ENCODE measurements around the gene GRK5. TPM values are rescaled to one million over a fixed set of nuclear protein-coding genes. Genes with fewer than 3 reads are reported as not detected.

Gene GRK5
- total RNA-seq, 1 experiment from 2014 or later = 4.8 TPM

- POLR2A ChIA-PET (ENCODE audit: unreplicated experiment) = no interaction called here
These were observed 253.2 kb downstream of the GRK5 start for GRCh38 chr10:119460369-119461195.

DNA sequence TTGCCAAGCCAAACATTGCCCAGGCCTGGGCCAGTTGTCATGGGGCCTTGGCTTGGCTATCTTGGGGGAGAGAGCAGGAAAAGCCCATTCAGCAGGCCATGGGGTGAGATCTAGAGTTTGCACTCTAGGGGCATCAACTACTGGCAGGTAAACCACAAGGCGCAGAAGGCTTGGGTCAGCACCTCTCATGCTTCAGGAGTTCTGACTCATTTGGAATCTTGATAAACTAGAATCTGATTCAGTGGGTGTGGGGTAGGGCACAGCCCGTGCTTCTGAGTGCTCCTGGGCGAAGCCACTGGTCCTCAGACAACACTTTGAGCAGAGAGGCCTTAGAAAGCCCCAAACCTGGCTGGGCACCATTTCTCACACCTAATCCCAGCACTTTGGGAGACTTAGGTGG is 254.0 kb downstream of the GRK5 start:
- peak overlapping the region; percentile 13; the same call in 1 of the 2 replicates for H3K4me3 ChIP-seq

More at GRCh38 chr10:119460369-119461195, 253.2 kb downstream of the GRK5 start:
- Histone ChIP-seq H3K36me3 (ENCODE audit: low read depth) (no peaks in the 10 kb centered on the region), H3K4me1 (replicated peaks; ENCODE audit: insufficient read depth) (peaks cover 35% of the 10 kb centered on the region), H3K9me2 (ENCODE audit: insufficient read depth) (no peaks in the 10 kb centered on the region), H3K4me3 (no peak overlapping the region), H2AFZ (no peak overlapping the region), H3K4me2 (peak overlapping the region; percentile 63), H4K20me1 (ENCODE audit: insufficient read depth) (no peaks in the 10 kb centered on the region), H3K27ac (peak overlapping the region; percentile 90), H3K79me2 (ENCODE audit: low read depth) (no peaks in the 10 kb centered on the region), H3K9me3 (ENCODE audit: insufficient read depth, low read depth) (no peaks in the 10 kb centered on the region; the same call in 1 of the 2 replicates), H3K27me3 (ENCODE audit: insufficient read depth, low read depth) (no peaks in the 10 kb centered on the region), H3F3A (ENCODE audit: insufficient read depth, low read depth) (peaks cover 14% of the 10 kb centered on the region)
- intact Hi-C loops (cut with micrococcal nuclease; ENCODE audit: unreplicated experiment) = loop anchor here (1.0 to 5.0 kb wide), 3 partner anchors 10 to 189 kb away; no protein-coding TSS in a partner anchor
- CTCF ChIA-PET = interaction anchor here (0.5 kb wide), 1 partner anchor 252 kb away, joined by 5 read pairs; no protein-coding TSS in a partner anchor
- no peak for TF ChIP-seq EZH2 (IDR thresholded peaks at IDR 0.05; ENCODE audit: low read depth)
- no peak for TF ChIP-seq CTCF (conservative IDR thresholded peaks at IDR 0.05)
- DNase-seq = no peak
- no TSS peak for BruUV-seq (replicated peaks)

DNA sequence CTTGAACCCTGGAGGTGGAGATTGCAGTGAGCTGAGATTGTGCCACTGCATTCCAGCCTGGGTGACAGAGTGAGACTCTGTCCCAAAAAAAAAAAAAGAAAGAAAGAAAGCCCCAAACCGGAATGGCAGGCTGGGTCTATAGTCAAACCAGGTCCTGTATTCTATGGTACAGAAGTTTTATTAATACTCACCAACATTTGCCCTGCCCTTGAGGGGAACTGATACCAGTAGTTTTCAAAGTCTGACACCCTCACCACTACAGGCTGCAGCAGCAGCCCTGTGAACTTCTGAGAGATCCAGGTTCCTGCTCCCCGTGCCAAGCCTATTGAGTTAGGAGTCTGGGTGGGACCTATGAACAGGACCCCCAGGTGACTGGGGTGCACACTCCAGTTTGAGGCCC is 254.6 kb downstream of the GRK5 start:
- Histone ChIP-seq H3K36me3 (ENCODE audit: low read depth) (no peaks in the 10 kb centered on the region), H3K4me1 (replicated peaks; ENCODE audit: insufficient read depth) (peaks cover 45% of the 10 kb centered on the region), H3K4me2 (peak overlapping the region; percentile 63), H3F3A (ENCODE audit: insufficient read depth, low read depth) (peaks cover 14% of the 10 kb centered on the region), H3K9me3 (ENCODE audit: insufficient read depth, low read depth) (no peaks in the 10 kb centered on the region; the same call in 1 of the 2 replicates), H2AFZ (no peak overlapping the region), H3K27ac (peak overlapping the region; percentile 90), H4K20me1 (ENCODE audit: insufficient read depth) (no peaks in the 10 kb centered on the region), H3K4me3 (peak overlapping the region; percentile 13; the same call in 1 of the 2 replicates), H3K9me2 (ENCODE audit: insufficient read depth) (no peaks in the 10 kb centered on the region), H3K79me2 (ENCODE audit: low read depth) (no peaks in the 10 kb centered on the region), H3K27me3 (ENCODE audit: insufficient read depth, low read depth) (no peaks in the 10 kb centered on the region)
- BruUV-seq (replicated peaks) = no TSS peak
- intact Hi-C loops (cut with micrococcal nuclease; ENCODE audit: unreplicated experiment) = loop anchor here (1.0 to 5.0 kb wide), 3 partner anchors 12 to 191 kb away; no protein-coding TSS in a partner anchor
- TF ChIP-seq EZH2 (IDR thresholded peaks at IDR 0.05; ENCODE audit: low read depth) = no peak
- no peak for TF ChIP-seq CTCF (conservative IDR thresholded peaks at IDR 0.05)
- peak; percentile 41 to 58 for DNase-seq
- CTCF ChIA-PET = no interaction called here
- POLR2A ChIA-PET (ENCODE audit: unreplicated experiment) = no interaction called here

More for the DNA sequence above, 254.0 kb downstream of the GRK5 start:
- H3K4me2 ChIP-seq = peak overlapping the region; percentile 63
- peaks cover 41% of the 10 kb centered on the region for H3K4me1 ChIP-seq (replicated peaks; ENCODE audit: insufficient read depth)
- DNase-seq = peak; percentile 77 to 92
- no peaks in the 10 kb centered on the region for H4K20me1 ChIP-seq (ENCODE audit: insufficient read depth)
- no peaks in the 10 kb centered on the region for H3K27me3 ChIP-seq (ENCODE audit: insufficient read depth, low read depth)
- CTCF ChIA-PET = no interaction called here
- POLR2A ChIA-PET (ENCODE audit: unreplicated experiment) = no interaction called here
- no peaks in the 10 kb centered on the region for H3K9me2 ChIP-seq (ENCODE audit: insufficient read depth)
- H3K79me2 ChIP-seq (ENCODE audit: low read depth) = no peaks in the 10 kb centered on the region
- H3F3A ChIP-seq (ENCODE audit: insufficient read depth, low read depth) = peaks cover 14% of the 10 kb centered on the region
- peak overlapping the region; percentile 90 for H3K27ac ChIP-seq
- intact Hi-C loops (cut with micrococcal nuclease; ENCODE audit: unreplicated experiment) = loop anchor here (1.0 to 5.0 kb wide), 3 partner anchors 11 to 190 kb away; no protein-coding TSS in a partner anchor
- no peak overlapping the region for H2AFZ ChIP-seq
- TF ChIP-seq CTCF (conservative IDR thresholded peaks at IDR 0.05) (no peak), EZH2 (IDR thresholded peaks at IDR 0.05; ENCODE audit: low read depth) (no peak)
- no peaks in the 10 kb centered on the region for H3K36me3 ChIP-seq (ENCODE audit: low read depth)
- BruUV-seq (replicated peaks) = no TSS peak
- no peaks in the 10 kb centered on the region; the same call in 1 of the 2 replicates for H3K9me3 ChIP-seq (ENCODE audit: insufficient read depth, low read depth)

Measured in PC-9 (cell line).